ENCODE data around the gene CORO1C.

The CORO1C gene

GRCh38 chr12:108724054-108724889 lies 7.0 kb downstream of the CORO1C start:
- no peak for DNase-seq

- no peak for DNase-seq
Observed at GRCh38 chr12:108722992-108723766, 8.1 kb downstream of the CORO1C start.

- DNase-seq, result no peak
Observed at GRCh38 chr12:108722463-108722862, 8.9 kb downstream of the CORO1C start.

- DNase-seq, result no peak
Observed at GRCh38 chr12:108721824-108722223, 9.5 kb downstream of the CORO1C start.

GRCh38 chr12:108720757-108721514 lies 10.4 kb downstream of the CORO1C start:
- DNase-seq, result no peak

- no peak for DNase-seq
Observed at GRCh38 chr12:108717243-108717642, 14.1 kb downstream of the CORO1C start.

- no peak for DNase-seq
Observed at GRCh38 chr12:108714866-108715265, 16.5 kb downstream of the CORO1C start.

- no peak for DNase-seq
Observed at GRCh38 chr12:108713471-108713870, 17.8 kb downstream of the CORO1C start.

- no peak for DNase-seq
Observed at GRCh38 chr12:108712925-108713203, 18.5 kb downstream of the CORO1C start.

- DNase-seq, result no peak
Observed at GRCh38 chr12:108712165-108712924, 19.0 kb downstream of the CORO1C start.

GRCh38 chr12:108711489-108712164 lies 19.7 kb downstream of the CORO1C start:
- no peak for DNase-seq

- no peak for DNase-seq
Observed at GRCh38 chr12:108709697-108710096, 21.6 kb downstream of the CORO1C start.

- no peak for DNase-seq
Observed at GRCh38 chr12:108704527-108704926, 26.8 kb downstream of the CORO1C start.

GRCh38 chr12:108702595-108703320 lies 28.6 kb downstream of the CORO1C start:
- no peak for DNase-seq

GRCh38 chr12:108701779-108702441 lies 29.4 kb downstream of the CORO1C start:
- DNase-seq, result no peak

- DNase-seq, result no peak
Observed at GRCh38 chr12:108700833-108701541, 30.3 kb downstream of the CORO1C start.

GRCh38 chr12:108699955-108700563 lies 31.3 kb downstream of the CORO1C start:
- DNase-seq, result no peak

GRCh38 chr12:108697905-108698304 lies 33.4 kb downstream of the CORO1C start:
- no peak for DNase-seq

- DNase-seq, result no peak
Observed at GRCh38 chr12:108696996-108697290, 34.4 kb downstream of the CORO1C start.
